GM12874 (cell line): ENCODE data around the gene GREB1L.

ENCODE experiments used
- CTCF ChIP-seq: IDR thresholded peaks from 2 replicates; pipeline ENCODE4 v1.5.1; 2011; ENCODE audit warnings: low read depth, mild to moderate bottlenecking, control low read depth, low read length, moderate library complexity; ENCODE audit not compliant: insufficient read depth

Gene GREB1L

DNA sequence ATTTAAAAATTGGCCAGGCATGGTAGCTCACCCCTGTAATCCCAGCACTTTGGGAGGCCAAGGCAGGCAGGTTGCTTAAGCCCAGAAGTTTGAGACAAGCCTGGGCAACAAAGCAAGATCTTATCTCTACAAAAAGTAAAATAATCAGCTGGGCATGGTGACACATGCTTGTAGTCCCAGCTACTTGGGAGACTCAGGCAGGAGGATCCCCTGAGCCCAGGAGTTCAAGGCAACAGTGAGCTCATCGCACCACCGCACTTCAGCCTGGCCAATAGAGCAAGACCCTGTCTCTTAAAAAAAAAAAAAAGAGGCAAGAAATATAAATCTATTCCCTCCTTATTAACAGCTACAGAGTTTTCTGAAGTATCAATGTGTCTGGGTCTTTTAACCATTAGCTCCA lies 306.6 kb downstream of the GREB1L start:
- TF ChIP-seq CTCF = no peak

- no peak for TF ChIP-seq CTCF
Observed at GRCh38 chr18:21550510-21550970, 308.5 kb downstream of the GREB1L start.

DNA sequence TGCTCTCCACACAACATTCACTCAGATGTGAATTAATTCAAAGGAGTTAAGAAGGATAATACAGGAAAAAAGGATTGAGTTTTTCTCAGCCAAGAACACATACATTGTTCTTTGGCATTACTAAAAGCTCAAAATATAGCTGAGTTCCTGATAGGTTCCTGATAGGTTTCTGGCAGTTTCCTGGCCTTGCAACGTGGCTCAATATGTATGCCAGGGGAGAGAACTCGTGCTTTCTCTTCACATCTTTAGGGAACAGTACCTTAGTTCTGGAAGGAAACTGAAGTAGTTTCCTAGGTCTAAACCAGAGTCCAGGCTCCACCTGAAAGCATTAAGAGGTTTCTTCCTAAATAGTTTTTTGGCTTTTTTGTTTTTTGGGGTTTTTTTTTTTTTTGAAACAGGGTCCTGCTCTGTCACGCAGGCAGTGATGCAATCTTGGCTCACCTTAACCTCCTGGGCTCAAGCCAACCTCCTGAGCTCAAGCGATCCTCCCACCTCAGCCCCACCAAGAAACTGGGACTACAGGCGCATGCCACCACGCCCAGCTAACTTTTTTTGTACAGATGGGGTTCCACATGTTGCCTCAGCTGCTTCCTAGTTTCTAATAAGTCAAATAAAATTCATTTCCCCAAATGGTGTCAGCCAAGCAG lies 315.7 kb downstream of the GREB1L start:
- TF ChIP-seq CTCF = no peak

GRCh38 chr18:21559195-21559594 lies 317.2 kb downstream of the GREB1L start:
- TF ChIP-seq CTCF = no peak

GRCh38 chr18:21571772-21572171 lies 329.7 kb downstream of the GREB1L start:
- no peak for TF ChIP-seq CTCF
